ENCODE results near the gene ATN1.

- TF ChIP-seq POLR2AphosphoS5 (IDR thresholded peaks at IDR 0.05; ENCODE audit: low read depth, low read length) (0 out of 2 replicates have a peak, but pooled peaks have one; percentile 42), POLR2A (IDR thresholded peaks at IDR 0.05; ENCODE audit: low read depth, low read length) (no peak)
These were observed 47.7 kb downstream of the ATN1 start for GRCh38 chr12:6975297-6976032.

Data from GM12892 (cell line).